Gastrocnemius medialis (tissue), 4 donors: Measurements from ENCODE around the gene RAPGEF2.

Experiments used
- CTCF ChIP-seq, 5 experiments: fragments of 450-650 bp in 3 of 5; fragments of 200-600 bp in 2 of 5; sonication (generic) in 2 of 5; IDR thresholded peaks in 4 of 5; conservative IDR thresholded peaks in 1 of 5; 1 replicate in 4 of 5; 2 replicates in 1 of 5; pipeline ENCODE4 v1.5.1; 2016 to 2019; ENCODE audit warnings: antibody characterized with exemption in 5 of 5, mild to moderate bottlenecking in 3 of 5, moderate library complexity in 3 of 5
- POLR2A ChIP-seq, 2 donors: fragments of 450-650 bp; IDR thresholded peaks; one replicate each; pipeline ENCODE4 v1.6.1; 2017; ENCODE audit warnings: antibody characterized with exemption in 2 of 2, mild to moderate bottlenecking in 2 of 2, moderate library complexity in 2 of 2

DNA sequence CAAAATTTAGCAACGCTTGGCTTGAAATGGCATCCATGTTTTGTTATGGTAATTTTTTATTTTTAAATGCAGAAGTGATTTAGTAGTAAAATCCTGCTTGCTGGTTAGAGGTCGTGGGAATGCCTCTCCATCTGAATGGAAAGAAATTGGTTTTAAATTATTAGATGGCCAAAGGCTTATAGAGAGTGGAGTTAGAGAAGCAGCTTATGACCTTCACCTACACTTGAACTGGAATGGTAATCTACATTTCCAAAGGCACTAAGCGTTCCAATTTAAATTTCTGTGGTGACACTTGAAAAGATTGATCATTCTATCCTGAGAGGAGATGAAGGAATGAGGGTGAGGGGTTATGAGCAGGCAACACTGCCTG is 280.7 kb downstream of the RAPGEF2 start:
- TF ChIP-seq CTCF (IDR thresholded peaks at IDR 0.05 in 4 of 5, conservative IDR thresholded peaks at IDR 0.05 in 1 of 5) (no peak), POLR2A (IDR thresholded peaks at IDR 0.05) (no peak)
